SK-N-SH (cell line): Measurements from ENCODE around the gene TNFRSF11A. TPM values are rescaled to one million over a fixed set of nuclear protein-coding genes. Genes with fewer than 3 reads are reported as not detected.

Source experiments
- CTCF ChIA-PET: fragments of 300-600, 350-600 bp; formaldehyde crosslinking; extraction: SDS; loops from one replicate; lab custom pipeline; 2021; lab: Yijun Ruan, JAX
- POLR2A ChIA-PET: fragments of 350-600 bp; sonication (Branson Sonifier 250); formaldehyde crosslinking; extraction: SDS; loops from one replicate; lab custom pipeline; 2020; ENCODE audit warnings: antibody characterized with exemption, inconsistent platforms; lab: Yijun Ruan, JAX
- DNase-seq: peaks from one replicate; pipeline ENCODE4 v3.0.0; 2012
- H2AFZ ChIP-seq: fragments of 200-600 bp; sonication (generic); 2 replicates; pipeline ENCODE4 v1.8.1; 2016; ENCODE audit warnings: antibody characterized with exemption, mild to moderate bottlenecking, low read depth
- H3F3A ChIP-seq: fragments of 200-600 bp; sonication (generic); replicated peaks from 2 replicates; pipeline ENCODE3; 2016; ENCODE audit warnings: antibody characterized with exemption, mild to moderate bottlenecking; ENCODE audit not compliant: insufficient read depth
- H3K27ac ChIP-seq, 2 experiments: fragments of 200-500 bp in 1 of 2; fragments of 200-600 bp in 1 of 2; sonication (Bioruptor generic) in 1 of 2; sonication (generic), shearing (Covaris generic) in 1 of 2; 2 replicates each; pipeline versions ENCODE4 v1.5.1 to v1.6.1; 2014 to 2016; ENCODE audit warnings: low read depth in 2 of 2, inconsistent platforms in 1 of 2, low read length in 1 of 2, mild to moderate bottlenecking in 1 of 2, mixed read lengths in 1 of 2
- H3K27me3 ChIP-seq: fragments of 200-600 bp; sonication (generic), shearing (Covaris generic); 2 replicates; pipeline ENCODE4 v1.6.1; 2016; ENCODE audit warnings: mixed run types; ENCODE audit not compliant: insufficient read depth
- H3K36me3 ChIP-seq, 2 experiments: fragments of 200-500 bp in 1 of 2; fragments of 200-600 bp in 1 of 2; sonication (Bioruptor generic) in 1 of 2; sonication (generic) in 1 of 2; replicated peaks in 1 of 2; 2 replicates each; pipeline versions ENCODE3 to v1.5.1; 2014 to 2016; ENCODE audit warnings: low read length in 1 of 2, mild to moderate bottlenecking in 1 of 2; ENCODE audit not compliant: insufficient read depth in 2 of 2, control insufficient read depth in 1 of 2
- H3K4me1 ChIP-seq, 2 experiments: fragments of 200-500 bp in 1 of 2; fragments of 200-600 bp in 1 of 2; sonication (Bioruptor generic) in 1 of 2; sonication (generic), shearing (Covaris generic) in 1 of 2; 2 replicates each; pipeline versions ENCODE4 v1.5.1 to v1.6.1; 2014 to 2016; ENCODE audit warnings: low read depth in 1 of 2, low read length in 1 of 2, mixed run types in 1 of 2; ENCODE audit not compliant: insufficient read depth in 2 of 2, control insufficient read depth in 1 of 2
- H3K4me2 ChIP-seq: fragments of 200-600 bp; sonication (generic), shearing (Covaris generic); 2 replicates; pipeline ENCODE4 v1.6.1; 2017; ENCODE audit warnings: mixed run types
- H3K4me3 ChIP-seq, 2 experiments: fragments of 200-500 bp in 1 of 2; fragments of 200-600 bp in 1 of 2; sonication (Bioruptor generic) in 1 of 2; sonication (generic), shearing (Covaris generic) in 1 of 2; 2 replicates each; pipeline versions ENCODE4 v1.5.1 to v1.8.1; 2014 to 2016; ENCODE audit warnings: low read depth in 2 of 2, inconsistent platforms in 1 of 2, low read length in 1 of 2, mild to moderate bottlenecking in 1 of 2, mixed read lengths in 1 of 2, moderate library complexity in 1 of 2
- H3K79me2 ChIP-seq: fragments of 200-600 bp; sonication (generic); 2 replicates; pipeline ENCODE4 v1.8.1; 2017; ENCODE audit warnings: mild to moderate bottlenecking; ENCODE audit not compliant: insufficient read depth
- H3K9ac ChIP-seq: fragments of 200-600 bp; sonication (generic); 2 replicates; pipeline ENCODE4 v1.6.1; 2017; ENCODE audit warnings: mixed run types
- H3K9me2 ChIP-seq: fragments of 200-600 bp; sonication (generic); 2 replicates; pipeline ENCODE4 v1.6.1; 2017; ENCODE audit warnings: mixed run types
- H3K9me3 ChIP-seq: fragments of 200-600 bp; sonication (generic); 2 replicates; pipeline ENCODE4 v1.6.1; 2017; ENCODE audit warnings: mixed run types, mild to moderate bottlenecking, moderate library complexity
- H4K20me1 ChIP-seq: fragments of 200-600 bp; sonication (generic); 2 replicates; pipeline ENCODE4 v1.6.1; 2017; ENCODE audit warnings: mild to moderate bottlenecking, mixed run types; ENCODE audit not compliant: insufficient read depth
- CHD2 ChIP-seq: fragments of 150-350 bp; IDR thresholded peaks from 2 replicates; pipeline ENCODE4 v1.6.1; 2018; ENCODE audit warnings: low read length; ENCODE audit not compliant: partially characterized antibody
- ELF1 ChIP-seq: IDR thresholded peaks from 2 replicates; pipeline ENCODE4 v1.4.0; 2012
- EP300 ChIP-seq, 2 experiments: IDR thresholded peaks; 2 replicates each; pipeline versions ENCODE4 v1.4.0 to v1.6.1; 2012; ENCODE audit warnings: borderline replicate concordance in 1 of 2, low read depth in 1 of 2, low read length in 1 of 2
- EZH2phosphoT487 ChIP-seq: fragments of 200-600 bp; sonication (generic); IDR thresholded peaks from 2 replicates; pipeline ENCODE4 v1.6.1; 2017; ENCODE audit warnings: low read depth, mixed run types, mild to moderate bottlenecking, antibody characterized with exemption, moderate library complexity, borderline replicate concordance
- FOXM1 ChIP-seq: IDR thresholded peaks from 2 replicates; pipeline ENCODE4 v1.4.0; 2012; ENCODE audit warnings: low read depth, mild to moderate bottlenecking
- GABPA ChIP-seq: IDR thresholded peaks from 2 replicates; pipeline ENCODE4 v1.4.0; 2012; ENCODE audit warnings: low read depth, mild to moderate bottlenecking
- JUND ChIP-seq: IDR thresholded peaks from 2 replicates; pipeline ENCODE4 v1.4.0; 2012
- MAX ChIP-seq: IDR thresholded peaks from 2 replicates; pipeline ENCODE4 v1.4.0; 2012; ENCODE audit warnings: low read depth
- NFIC ChIP-seq: IDR thresholded peaks from 2 replicates; pipeline ENCODE4 v1.4.0; 2012; ENCODE audit warnings: borderline replicate concordance
- NRF1 ChIP-seq: IDR thresholded peaks from 2 replicates; pipeline ENCODE4 v1.6.1; 2012; ENCODE audit warnings: low read depth, mild to moderate bottlenecking, low read length
- RAD21 ChIP-seq: IDR thresholded peaks from 2 replicates; pipeline ENCODE4 v1.6.1; 2012; ENCODE audit warnings: mild to moderate bottlenecking, low read length
- RFX5 ChIP-seq: IDR thresholded peaks from 2 replicates; pipeline ENCODE4 v1.6.1; 2012; ENCODE audit warnings: mild to moderate bottlenecking, improper control_type of control experiment, low read length
- SMC3 ChIP-seq: IDR thresholded peaks from 2 replicates; pipeline ENCODE4 v1.6.1; 2012; ENCODE audit warnings: low read depth, low read length, improper control_type of control experiment
- TCF12 ChIP-seq: IDR thresholded peaks from 2 replicates; pipeline ENCODE4 v1.4.0; 2012
- USF1 ChIP-seq: IDR thresholded peaks from 2 replicates; pipeline ENCODE4 v1.4.0; 2012; ENCODE audit warnings: low read depth, borderline replicate concordance
- YY1 ChIP-seq: IDR thresholded peaks from 2 replicates; pipeline ENCODE4 v1.4.0; 2012; ENCODE audit warnings: low read depth, mild to moderate bottlenecking
- WGBS: methylation state at CpG from one replicate; pipeline ENCODE4 v1.1.6; 2017; ENCODE audit warnings: low lambda C conversion rate; 5-methylcytosine and 5-hydroxymethylcytosine counted together
- polyA plus RNA-seq, 3 experiments: library from polyadenylated mRNA; depleted of rRNA; stranded (reverse); fragments of >200 nt; gene quantifications; 2 replicates each; pipeline ENCODE4 v1.2.3, GENCODE V29; 2012
- TF ChIP-seq, protein P1 (sequence below): IDR thresholded peaks from 2 replicates; pipeline ENCODE4 v1.6.1; 2012; ENCODE audit warnings: mild to moderate bottlenecking, low read depth, low read length, moderate library complexity
- TF ChIP-seq, protein P2 (sequence below): IDR thresholded peaks from 2 replicates; pipeline ENCODE4; 2012
- TF ChIP-seq, protein P3 (sequence below): fragments of 150-350 bp; IDR thresholded peaks from 2 replicates; pipeline ENCODE4 v1.6.1; 2017; ENCODE audit warnings: antibody characterized with exemption, low read length, low read depth, borderline replicate concordance
- TF ChIP-seq, protein P4 (sequence below): fragments of 200-600 bp; sonication (generic); IDR thresholded peaks from 2 replicates; pipeline ENCODE4 v1.6.1; 2017; ENCODE audit warnings: antibody characterized with exemption, mild to moderate bottlenecking, moderate library complexity

TNFRSF11A gene
- polyA plus RNA-seq, 1 of the 3 experiments (the other 2 are of a cell fraction) = 5.1 TPM

DNA sequence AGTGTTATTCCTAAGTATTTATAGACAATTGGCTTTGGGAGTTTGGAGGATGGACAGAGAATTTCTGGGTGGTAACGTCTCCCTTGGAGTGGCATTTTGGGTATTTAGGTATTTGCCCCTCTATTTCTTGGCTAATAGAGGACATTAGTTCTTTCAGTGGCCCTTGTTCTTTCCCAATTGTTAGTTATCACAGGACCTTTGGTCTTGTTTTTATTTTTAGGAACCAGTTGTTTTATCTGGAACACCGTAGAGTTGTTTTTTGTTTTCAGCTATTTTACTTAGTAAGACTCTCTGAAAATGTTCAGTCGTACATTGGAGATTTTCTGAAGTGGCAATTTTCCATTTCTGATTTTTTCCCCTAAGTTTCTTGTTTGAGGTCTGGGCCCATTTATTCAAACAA, 40.5 kb upstream of the TNFRSF11A start:
- H3K27me3 ChIP-seq = no peaks in the 10 kb centered on the region
- H3F3A ChIP-seq = peaks cover 37% of the 10 kb centered on the region
- TF ChIP-seq GABPA (no peak), USF1 (no peak)
- ChIA-PET CTCF (no interaction called here), POLR2A (no interaction called here)
- no peaks in the 10 kb centered on the region for H3K9me3 ChIP-seq
- H3K27ac ChIP-seq = no peak overlapping the region
- 92% methylated on average over 3 of the region's 3 CpGs for WGBS
- H3K36me3 ChIP-seq = peaks cover 17 to 38% of the 10 kb centered on the region in 2 experiments
- no peaks in the 10 kb centered on the region for H4K20me1 ChIP-seq
- H3K4me1 ChIP-seq = peaks cover 0 to 18% of the 10 kb centered on the region in 2 experiments; a peak in 2 of 4 replicates
- no peak overlapping the region for H3K4me3 ChIP-seq
- H3K9me2 ChIP-seq = no peaks in the 10 kb centered on the region
- H2AFZ ChIP-seq = no peak overlapping the region
- H3K79me2 ChIP-seq = no peaks in the 10 kb centered on the region
- DNase-seq = no peak
- no peak overlapping the region for H3K4me2 ChIP-seq
- no peak overlapping the region for H3K9ac ChIP-seq

DNA sequence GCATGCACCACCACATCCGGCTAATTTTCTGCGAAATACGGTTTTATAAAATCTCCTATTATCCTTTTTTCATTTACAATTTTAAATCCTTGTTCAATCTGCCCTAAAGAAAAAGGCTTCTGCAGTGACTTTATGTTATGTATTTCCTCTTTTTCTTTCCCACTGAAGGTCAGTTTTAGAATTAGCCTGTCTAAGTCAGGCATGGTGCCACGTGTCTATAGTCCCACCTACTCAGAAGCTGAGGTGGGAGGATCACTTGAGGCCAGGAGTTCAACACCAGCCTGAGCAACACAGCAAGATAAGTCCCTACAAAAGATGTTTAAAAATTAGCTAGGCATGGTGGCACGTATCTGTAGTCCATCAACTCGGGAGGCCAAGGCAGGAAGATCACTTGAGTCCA, 39.8 kb upstream of the TNFRSF11A start:
- Histone ChIP-seq H4K20me1 (no peaks in the 10 kb centered on the region), H3K9me3 (no peaks in the 10 kb centered on the region), H3K27me3 (no peaks in the 10 kb centered on the region), H2AFZ (no peak overlapping the region), H3K4me1 (peaks cover 0 to 17% of the 10 kb centered on the region in 2 experiments; a peak in 2 of 4 replicates), H3K9ac (no peak overlapping the region), H3K36me3 (peaks cover 19 to 34% of the 10 kb centered on the region in 2 experiments), H3F3A (peaks cover 33% of the 10 kb centered on the region), H3K9me2 (no peaks in the 10 kb centered on the region), H3K79me2 (no peaks in the 10 kb centered on the region), H3K4me3 (no peak overlapping the region), H3K27ac (no peak overlapping the region), H3K4me2 (no peak overlapping the region)
- no peak for DNase-seq
- WGBS = 97% methylated on average over 6 of the region's 6 CpGs
- CTCF ChIA-PET = interaction anchor here (0.6 kb wide), 1 partner anchor 36 kb away, joined by 3 read pairs; no protein-coding TSS in a partner anchor
- no peak for TF ChIP-seq EP300 (IDR thresholded peaks at IDR 0.05; ENCODE audit: borderline replicate concordance in 1 of 2, low read depth in 1 of 2, low read length in 1 of 2)
- TF ChIP-seq, protein P1, sequence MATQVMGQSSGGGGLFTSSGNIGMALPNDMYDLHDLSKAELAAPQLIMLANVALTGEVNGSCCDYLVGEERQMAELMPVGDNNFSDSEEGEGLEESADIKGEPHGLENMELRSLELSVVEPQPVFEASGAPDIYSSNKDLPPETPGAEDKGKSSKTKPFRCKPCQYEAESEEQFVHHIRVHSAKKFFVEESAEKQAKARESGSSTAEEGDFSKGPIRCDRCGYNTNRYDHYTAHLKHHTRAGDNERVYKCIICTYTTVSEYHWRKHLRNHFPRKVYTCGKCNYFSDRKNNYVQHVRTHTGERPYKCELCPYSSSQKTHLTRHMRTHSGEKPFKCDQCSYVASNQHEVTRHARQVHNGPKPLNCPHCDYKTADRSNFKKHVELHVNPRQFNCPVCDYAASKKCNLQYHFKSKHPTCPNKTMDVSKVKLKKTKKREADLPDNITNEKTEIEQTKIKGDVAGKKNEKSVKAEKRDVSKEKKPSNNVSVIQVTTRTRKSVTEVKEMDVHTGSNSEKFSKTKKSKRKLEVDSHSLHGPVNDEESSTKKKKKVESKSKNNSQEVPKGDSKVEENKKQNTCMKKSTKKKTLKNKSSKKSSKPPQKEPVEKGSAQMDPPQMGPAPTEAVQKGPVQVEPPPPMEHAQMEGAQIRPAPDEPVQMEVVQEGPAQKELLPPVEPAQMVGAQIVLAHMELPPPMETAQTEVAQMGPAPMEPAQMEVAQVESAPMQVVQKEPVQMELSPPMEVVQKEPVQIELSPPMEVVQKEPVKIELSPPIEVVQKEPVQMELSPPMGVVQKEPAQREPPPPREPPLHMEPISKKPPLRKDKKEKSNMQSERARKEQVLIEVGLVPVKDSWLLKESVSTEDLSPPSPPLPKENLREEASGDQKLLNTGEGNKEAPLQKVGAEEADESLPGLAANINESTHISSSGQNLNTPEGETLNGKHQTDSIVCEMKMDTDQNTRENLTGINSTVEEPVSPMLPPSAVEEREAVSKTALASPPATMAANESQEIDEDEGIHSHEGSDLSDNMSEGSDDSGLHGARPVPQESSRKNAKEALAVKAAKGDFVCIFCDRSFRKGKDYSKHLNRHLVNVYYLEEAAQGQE = no peak
- no peak for TF ChIP-seq FOXM1
- no peak for TF ChIP-seq NFIC
- TF ChIP-seq RAD21 = no peak
- TF ChIP-seq EZH2phosphoT487 = no peak
- TF ChIP-seq, protein P2, sequence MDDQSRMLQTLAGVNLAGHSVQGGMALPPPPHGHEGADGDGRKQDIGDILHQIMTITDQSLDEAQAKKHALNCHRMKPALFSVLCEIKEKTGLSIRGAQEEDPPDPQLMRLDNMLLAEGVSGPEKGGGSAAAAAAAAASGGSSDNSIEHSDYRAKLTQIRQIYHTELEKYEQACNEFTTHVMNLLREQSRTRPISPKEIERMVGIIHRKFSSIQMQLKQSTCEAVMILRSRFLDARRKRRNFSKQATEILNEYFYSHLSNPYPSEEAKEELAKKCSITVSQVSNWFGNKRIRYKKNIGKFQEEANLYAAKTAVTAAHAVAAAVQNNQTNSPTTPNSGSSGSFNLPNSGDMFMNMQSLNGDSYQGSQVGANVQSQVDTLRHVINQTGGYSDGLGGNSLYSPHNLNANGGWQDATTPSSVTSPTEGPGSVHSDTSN = no peak
- TF ChIP-seq, protein P3, sequence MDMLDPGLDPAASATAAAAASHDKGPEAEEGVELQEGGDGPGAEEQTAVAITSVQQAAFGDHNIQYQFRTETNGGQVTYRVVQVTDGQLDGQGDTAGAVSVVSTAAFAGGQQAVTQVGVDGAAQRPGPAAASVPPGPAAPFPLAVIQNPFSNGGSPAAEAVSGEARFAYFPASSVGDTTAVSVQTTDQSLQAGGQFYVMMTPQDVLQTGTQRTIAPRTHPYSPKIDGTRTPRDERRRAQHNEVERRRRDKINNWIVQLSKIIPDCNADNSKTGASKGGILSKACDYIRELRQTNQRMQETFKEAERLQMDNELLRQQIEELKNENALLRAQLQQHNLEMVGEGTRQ = no peak
- no peak for TF ChIP-seq NRF1
- no peak for TF ChIP-seq JUND
- no peak for TF ChIP-seq ELF1
- no peak for TF ChIP-seq RFX5
- no peak for TF ChIP-seq YY1
- TF ChIP-seq GABPA = no peak
- TF ChIP-seq CHD2 = no peak
- TF ChIP-seq, protein P4, sequence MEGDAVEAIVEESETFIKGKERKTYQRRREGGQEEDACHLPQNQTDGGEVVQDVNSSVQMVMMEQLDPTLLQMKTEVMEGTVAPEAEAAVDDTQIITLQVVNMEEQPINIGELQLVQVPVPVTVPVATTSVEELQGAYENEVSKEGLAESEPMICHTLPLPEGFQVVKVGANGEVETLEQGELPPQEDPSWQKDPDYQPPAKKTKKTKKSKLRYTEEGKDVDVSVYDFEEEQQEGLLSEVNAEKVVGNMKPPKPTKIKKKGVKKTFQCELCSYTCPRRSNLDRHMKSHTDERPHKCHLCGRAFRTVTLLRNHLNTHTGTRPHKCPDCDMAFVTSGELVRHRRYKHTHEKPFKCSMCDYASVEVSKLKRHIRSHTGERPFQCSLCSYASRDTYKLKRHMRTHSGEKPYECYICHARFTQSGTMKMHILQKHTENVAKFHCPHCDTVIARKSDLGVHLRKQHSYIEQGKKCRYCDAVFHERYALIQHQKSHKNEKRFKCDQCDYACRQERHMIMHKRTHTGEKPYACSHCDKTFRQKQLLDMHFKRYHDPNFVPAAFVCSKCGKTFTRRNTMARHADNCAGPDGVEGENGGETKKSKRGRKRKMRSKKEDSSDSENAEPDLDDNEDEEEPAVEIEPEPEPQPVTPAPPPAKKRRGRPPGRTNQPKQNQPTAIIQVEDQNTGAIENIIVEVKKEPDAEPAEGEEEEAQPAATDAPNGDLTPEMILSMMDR = no peak
- TF ChIP-seq MAX = no peak
- no peak for TF ChIP-seq SMC3
- no peak for TF ChIP-seq TCF12
- POLR2A ChIA-PET = no interaction called here
